SK-N-DZ (cell line): ENCODE results near the gene SYNGR1.

ENCODE experiments used
- DNase-seq: peaks from one replicate; pipeline ENCODE4 v3.0.0-alpha.2; 2015; ENCODE audit warnings: low spot score
- small RNA-seq, 2 experiments: library from RNA; depleted of rRNA; stranded (forward); fragments of <200 nt; gene quantifications; one replicate each; pipeline ENCODE3, GENCODE V24; 2014

Gene SYNGR1

DNA sequence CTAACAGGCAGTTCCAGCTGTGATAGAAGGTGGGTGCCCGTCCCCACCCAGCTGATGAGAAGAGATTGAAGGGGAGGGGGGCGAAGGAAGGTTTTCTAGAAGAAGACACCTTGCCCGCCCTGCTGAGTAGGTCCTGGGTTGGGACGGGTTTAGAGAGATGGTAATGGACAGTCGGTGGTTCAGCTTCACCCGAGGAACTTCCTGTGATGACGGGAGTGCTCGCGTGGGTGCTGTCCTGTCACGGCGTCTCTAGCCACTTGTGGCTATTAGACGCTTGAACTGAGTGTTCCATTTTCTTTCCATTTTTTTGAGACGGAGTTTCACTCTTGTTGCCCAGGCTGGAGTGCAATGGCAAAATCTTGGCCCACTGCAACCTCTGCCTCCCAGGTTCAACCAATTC lies 79.4 kb downstream of the SYNGR1 start:
- DNase-seq, result no peak

DNA sequence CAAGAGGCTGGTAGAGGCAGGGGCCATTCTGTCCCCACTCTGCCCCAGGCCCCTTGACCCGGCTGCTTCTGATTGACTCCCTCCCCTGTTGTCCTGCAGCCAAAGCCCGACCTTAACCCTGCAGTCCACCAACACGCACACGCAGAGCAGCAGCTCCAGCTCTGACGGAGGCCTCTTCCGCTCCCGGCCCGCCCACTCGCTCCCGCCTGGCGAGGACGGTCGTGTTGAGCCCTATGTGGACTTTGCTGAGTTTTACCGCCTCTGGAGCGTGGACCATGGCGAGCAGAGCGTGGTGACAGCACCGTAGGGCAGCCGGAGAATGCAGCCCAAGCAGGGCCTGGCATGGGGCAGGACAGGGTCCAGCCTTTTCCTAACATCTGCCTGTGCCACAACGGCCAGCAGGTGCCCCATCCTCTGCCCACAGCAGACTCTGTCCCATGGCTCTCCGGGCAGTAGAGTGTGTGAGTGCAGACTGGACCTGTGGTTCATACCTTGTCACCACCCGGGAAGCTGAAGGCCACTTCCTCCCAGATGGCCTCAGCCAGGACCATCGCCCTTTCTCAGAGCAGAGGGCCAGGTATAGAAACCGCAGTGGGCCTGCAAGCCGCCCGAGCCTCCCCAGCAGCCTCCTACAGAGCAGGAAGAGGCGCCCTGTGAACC lies 80.3 kb downstream of the SYNGR1 start:
- no peak for DNase-seq

DNA sequence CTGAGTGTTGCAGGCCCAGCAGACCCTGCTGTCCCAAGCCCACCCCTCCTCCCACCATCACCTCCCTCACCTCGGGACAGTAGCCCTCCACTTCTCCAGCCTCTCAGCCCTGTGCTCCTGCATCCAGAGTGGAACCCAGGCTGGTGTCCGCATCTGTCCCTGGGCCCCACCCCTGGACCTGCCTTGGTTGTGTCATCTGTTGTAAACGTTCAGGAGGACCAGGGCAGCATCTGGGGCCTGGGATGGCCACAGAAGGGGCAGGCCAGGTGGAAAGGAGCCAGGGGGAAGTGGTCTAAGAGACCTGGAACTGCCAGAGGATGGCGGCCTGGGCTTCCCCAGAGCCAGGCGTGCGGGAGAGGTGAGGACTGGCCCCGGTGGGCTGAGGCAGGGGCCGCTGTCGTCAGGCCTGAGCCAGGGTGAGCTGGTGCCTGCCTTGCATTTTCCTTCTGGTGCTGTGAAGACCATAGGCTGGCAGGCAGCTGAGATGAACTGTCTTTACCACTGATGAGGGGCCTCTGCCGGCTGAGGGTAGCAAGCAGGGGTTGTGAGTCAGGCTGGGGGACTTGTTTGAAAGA lies 80.9 kb downstream of the SYNGR1 start:
- no peak for DNase-seq

DNA sequence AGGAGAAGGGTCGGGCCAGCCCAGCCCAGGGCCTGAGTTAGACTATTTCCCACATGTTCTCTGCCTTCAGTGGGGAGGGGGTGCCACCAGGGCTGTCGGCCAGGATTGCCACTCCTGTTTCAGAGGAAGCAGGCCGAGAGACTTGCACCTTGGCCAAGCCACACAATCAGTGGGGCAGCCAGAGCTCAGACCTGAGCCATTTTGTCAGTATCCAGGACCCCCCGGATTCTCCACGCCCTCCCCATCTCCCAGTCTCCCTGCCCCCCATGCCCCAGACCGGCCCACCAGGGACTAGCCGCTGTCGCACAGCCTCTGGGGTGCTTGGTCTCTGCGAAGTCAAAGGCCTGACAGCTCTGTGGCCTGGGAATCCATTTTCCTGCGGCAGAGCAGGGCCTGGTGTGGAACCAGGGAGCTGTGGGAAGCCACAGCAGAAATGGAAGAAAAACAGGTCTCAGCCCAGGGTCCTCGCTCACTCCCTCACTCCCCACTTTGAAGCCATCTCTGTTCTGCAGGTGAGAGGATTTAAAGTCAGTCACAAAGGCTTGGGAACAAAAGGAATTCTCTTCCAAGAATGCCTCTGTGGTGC lies 81.5 kb downstream of the SYNGR1 start:
- DNase-seq, result no peak

DNA sequence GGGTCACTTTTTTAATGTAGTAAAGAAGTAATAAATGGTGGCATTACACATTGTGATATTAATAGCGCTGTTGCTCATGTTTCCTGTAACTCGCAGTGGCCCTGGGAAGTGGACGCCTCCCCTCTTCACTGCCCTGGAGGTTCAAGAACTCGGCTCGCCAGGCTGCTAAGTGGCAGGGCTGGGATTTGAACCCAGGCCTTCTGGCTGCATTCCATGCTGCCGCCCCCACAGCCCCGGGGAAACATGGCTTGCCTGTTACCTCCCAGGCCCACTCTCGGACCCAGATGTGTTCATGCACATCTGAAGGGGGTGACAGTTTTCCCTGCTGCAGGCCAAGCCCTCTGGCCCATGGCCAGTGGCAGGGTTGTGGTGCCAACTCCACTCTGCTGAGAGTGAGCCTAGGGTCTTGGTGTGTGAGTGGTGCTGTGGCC lies 82.0 kb downstream of the SYNGR1 start:
- no peak for DNase-seq

DNA sequence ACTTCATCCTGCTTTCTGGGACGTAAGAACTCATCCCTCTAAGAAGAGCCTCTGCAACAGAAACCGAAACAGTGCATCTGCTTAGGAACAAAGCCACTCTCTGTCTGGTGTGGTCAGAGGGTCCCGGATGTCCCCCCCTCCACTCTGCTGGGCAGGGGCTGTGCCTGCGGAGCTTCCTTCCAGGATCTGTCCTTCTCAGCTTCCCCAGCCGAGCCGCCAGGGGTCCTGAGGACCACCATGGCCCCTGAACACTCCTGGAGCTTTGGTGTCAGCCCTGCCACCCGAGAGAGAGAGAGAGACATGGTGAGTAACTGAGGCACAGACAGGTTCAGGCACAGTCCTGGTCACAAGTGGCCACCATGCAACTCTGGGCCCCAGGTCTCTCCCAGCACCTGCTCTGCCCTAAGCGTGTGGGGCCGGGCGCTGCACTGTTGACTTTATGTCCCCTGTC lies 82.6 kb downstream of the SYNGR1 start:
- no peak for DNase-seq

DNA sequence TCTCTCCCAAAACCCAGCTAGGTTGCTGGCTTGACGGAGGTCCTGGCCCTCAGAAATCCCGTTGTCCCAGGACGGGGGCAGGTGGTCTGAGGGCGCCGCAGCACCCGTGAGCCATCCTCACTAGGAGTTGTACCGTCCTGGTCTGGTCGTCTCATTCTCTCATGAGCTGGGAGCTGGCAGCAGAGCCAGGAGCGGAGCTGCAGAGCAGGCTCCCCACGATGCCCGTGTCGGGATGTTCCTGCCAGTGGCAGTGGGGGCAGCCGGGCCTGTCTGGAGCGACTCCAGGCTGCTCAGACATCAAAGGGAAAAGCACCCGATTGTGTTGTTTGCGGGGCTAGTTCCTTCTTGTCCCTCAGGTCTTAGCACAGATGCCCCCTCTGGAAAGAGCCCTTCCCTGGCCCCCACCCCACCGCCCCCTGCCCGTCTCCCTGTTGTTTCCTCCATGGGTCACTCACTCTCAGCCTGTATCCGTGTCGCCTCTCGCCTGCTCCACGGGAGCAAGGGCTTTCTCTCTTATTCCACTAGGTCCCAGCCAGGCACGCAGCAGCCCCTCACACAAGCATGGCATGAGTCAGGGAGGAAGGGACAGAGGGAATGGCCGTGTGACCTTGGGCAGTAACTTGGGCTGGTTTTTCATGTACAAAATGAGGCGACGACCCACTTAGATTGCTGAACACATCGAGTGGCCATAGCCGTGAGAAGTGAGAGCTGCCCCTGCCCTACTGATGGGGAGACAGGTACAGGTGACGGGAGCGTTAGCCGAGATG lies 83.9 kb downstream of the SYNGR1 start:
- DNase-seq, result no peak

DNA sequence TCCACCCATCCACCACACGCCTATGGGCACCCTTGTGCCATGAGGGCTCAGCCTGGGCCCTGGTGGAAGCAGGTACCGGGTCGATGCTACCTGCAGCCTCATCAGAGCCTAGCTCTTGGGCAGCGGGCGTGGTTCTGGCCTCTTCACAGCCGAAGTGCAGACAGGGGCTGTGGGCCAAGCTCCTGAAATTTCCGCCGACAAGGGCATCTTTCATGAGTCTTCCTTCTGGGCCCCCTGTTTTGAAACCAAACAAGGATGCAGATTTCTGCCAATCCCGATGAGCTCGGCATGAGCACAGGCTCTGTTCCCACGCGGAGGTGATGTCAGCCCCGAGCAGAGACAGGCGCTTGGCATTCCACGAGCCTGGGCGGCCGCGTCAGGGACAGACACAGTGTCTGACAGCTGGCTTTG lies 84.5 kb downstream of the SYNGR1 start:
- DNase-seq, result no peak

DNA sequence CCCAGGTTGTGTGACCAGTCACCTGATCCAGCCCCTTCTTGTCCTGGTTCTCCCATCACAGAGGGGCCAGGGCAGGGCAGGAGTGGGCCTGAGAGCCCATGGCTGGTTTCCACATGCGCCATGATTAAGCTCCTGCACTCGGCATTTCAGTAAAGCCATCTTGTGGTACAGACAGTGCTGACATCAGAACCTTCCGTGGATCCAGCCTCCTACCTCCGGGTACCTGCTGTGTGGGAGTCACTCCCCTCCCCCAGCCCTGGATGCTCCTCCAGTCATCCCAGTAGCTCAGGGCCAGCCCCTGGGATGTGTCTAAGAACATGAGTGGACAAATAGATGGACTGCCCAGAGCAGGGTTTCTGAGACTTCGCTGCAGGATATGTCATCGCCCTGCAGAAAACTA lies 84.9 kb downstream of the SYNGR1 start:
- DNase-seq, result no peak

Small RNAs within 50 kb of the gene (small RNA-seq; reads per million reads assigned to genes)
- gene SNORD43, result 0 reads per million in 2 experiments
- 328 to 5,063 reads per million in 2 experiments for gene SNORD83A
- gene SNORD83B, result 0 reads per million in 2 experiments
